ENCODE measurements around the gene COBL.

Gene COBL

GRCh38 chr7:51043461-51043860 lies 273.1 kb downstream of the COBL start:
- H3K4me3 ChIP-seq (replicated peaks; ENCODE audit: low read depth, low read length), result no peak overlapping the region
- no peak for DNase-seq (ENCODE audit: extremely low read depth, insufficient read length)
- no peaks in the 10 kb centered on the region for H3K27me3 ChIP-seq (replicated peaks; ENCODE audit: control insufficient read depth, insufficient read depth, low read length)
- TF ChIP-seq CTCF (IDR thresholded peaks at IDR 0.05; ENCODE audit: insufficient read depth, low read length, poor library complexity, severe bottlenecking), result no peak
- H3K36me3 ChIP-seq (ENCODE audit: control insufficient read depth, insufficient read depth, low read length), result no peaks in the 10 kb centered on the region

- H3K27me3 ChIP-seq (replicated peaks; ENCODE audit: control insufficient read depth, insufficient read depth, low read length), result no peaks in the 10 kb centered on the region
- no peak overlapping the region for H3K4me3 ChIP-seq (replicated peaks; ENCODE audit: low read depth, low read length)
- no peaks in the 10 kb centered on the region for H3K36me3 ChIP-seq (ENCODE audit: control insufficient read depth, insufficient read depth, low read length)
- no peak for TF ChIP-seq CTCF (IDR thresholded peaks at IDR 0.05; ENCODE audit: insufficient read depth, low read length, poor library complexity, severe bottlenecking)
- DNase-seq (ENCODE audit: extremely low read depth, insufficient read length), result no peak
Observed at GRCh38 chr7:51040787-51041186, 275.8 kb downstream of the COBL start.

GRCh38 chr7:51038573-51038972 lies 278.0 kb downstream of the COBL start:
- TF ChIP-seq CTCF (IDR thresholded peaks at IDR 0.05; ENCODE audit: insufficient read depth, low read length, poor library complexity, severe bottlenecking), result no peak
- DNase-seq (ENCODE audit: extremely low read depth, insufficient read length), result no peak
- H3K27me3 ChIP-seq (replicated peaks; ENCODE audit: control insufficient read depth, insufficient read depth, low read length), result no peaks in the 10 kb centered on the region
- no peaks in the 10 kb centered on the region for H3K36me3 ChIP-seq (ENCODE audit: control insufficient read depth, insufficient read depth, low read length)
- H3K4me3 ChIP-seq (replicated peaks; ENCODE audit: low read depth, low read length), result no peak overlapping the region

GRCh38 chr7:51035716-51036115 lies 280.9 kb downstream of the COBL start:
- no peak for DNase-seq (ENCODE audit: extremely low read depth, insufficient read length)
- H3K4me3 ChIP-seq (replicated peaks; ENCODE audit: low read depth, low read length), result no peak overlapping the region
- no peak for TF ChIP-seq CTCF (IDR thresholded peaks at IDR 0.05; ENCODE audit: insufficient read depth, low read length, poor library complexity, severe bottlenecking)
- H3K36me3 ChIP-seq (ENCODE audit: control insufficient read depth, insufficient read depth, low read length), result no peaks in the 10 kb centered on the region
- no peaks in the 10 kb centered on the region for H3K27me3 ChIP-seq (replicated peaks; ENCODE audit: control insufficient read depth, insufficient read depth, low read length)

- DNase-seq (ENCODE audit: extremely low read depth, insufficient read length), result no peak
Observed at GRCh38 chr7:51034521-51035264, 281.9 kb downstream of the COBL start.

More at GRCh38 chr7:51034521-51035264, 281.9 kb downstream of the COBL start:
- Histone ChIP-seq H3K27me3 (replicated peaks; ENCODE audit: control insufficient read depth, insufficient read depth, low read length) (no peaks in the 10 kb centered on the region), H3K36me3 (ENCODE audit: control insufficient read depth, insufficient read depth, low read length) (no peaks in the 10 kb centered on the region), H3K4me3 (replicated peaks; ENCODE audit: low read depth, low read length) (no peak overlapping the region)
- TF ChIP-seq CTCF (IDR thresholded peaks at IDR 0.05; ENCODE audit: insufficient read depth, low read length, poor library complexity, severe bottlenecking), result no peak

All from GM06990 (cell line).